Measurements from ENCODE around the gene POLA2. TPM values are rescaled to one million over a fixed set of nuclear protein-coding genes. Genes with fewer than 3 reads are reported as not detected.
"Not testable (repeated sequence)": the region's sequence is repeated elsewhere in the genome, so short reads cannot be mapped to it uniquely, and the experiment has no call there.

Gene POLA2
- total and polyA plus RNA-seq, 3 donors from 2014 or later: 21.9 to 27.6 (median 24.2) TPM

DNA sequence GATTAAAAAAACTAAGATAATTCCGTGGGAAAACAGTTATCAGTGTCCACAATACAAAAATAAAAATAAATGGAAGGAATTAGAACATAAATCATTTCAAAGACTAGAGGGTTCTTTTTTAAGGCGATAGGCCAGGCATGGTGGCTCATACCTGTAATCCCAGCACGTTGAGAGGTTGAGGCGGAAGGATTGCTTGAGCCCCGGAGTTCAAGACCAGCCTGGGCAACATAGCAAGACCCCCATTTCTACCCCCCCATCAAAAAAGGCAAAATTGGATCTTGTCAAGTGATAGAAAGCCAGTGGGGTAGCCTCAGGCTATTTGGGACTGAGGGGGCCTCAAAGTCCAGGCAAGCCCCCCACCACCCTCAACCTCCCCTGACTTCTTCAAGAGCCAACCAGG is 20.6 kb upstream of the POLA2 start:
- intact Hi-C loops (cut with DNase I; ENCODE audit: low total_unique reads): no loop called here
- H3K4me3 ChIP-seq: no peak overlapping the region
- no peaks in the 10 kb centered on the region for H3K9me3 ChIP-seq
- no peaks in the 10 kb centered on the region for H3K4me1 ChIP-seq
- no peak for DNase-seq
- H3K36me3 ChIP-seq (ENCODE audit: low read depth, missing control alignments): no peaks in the 10 kb centered on the region
- no peak overlapping the region for H3K27ac ChIP-seq
- WGBS, 2 donors: 63 to 67% methylated on average over 5 of the region's 5 CpGs
- H3K27me3 ChIP-seq: no peaks in the 10 kb centered on the region
- TF ChIP-seq POLR2A (IDR thresholded peaks at IDR 0.05): no peak
- TF ChIP-seq, protein P1, sequence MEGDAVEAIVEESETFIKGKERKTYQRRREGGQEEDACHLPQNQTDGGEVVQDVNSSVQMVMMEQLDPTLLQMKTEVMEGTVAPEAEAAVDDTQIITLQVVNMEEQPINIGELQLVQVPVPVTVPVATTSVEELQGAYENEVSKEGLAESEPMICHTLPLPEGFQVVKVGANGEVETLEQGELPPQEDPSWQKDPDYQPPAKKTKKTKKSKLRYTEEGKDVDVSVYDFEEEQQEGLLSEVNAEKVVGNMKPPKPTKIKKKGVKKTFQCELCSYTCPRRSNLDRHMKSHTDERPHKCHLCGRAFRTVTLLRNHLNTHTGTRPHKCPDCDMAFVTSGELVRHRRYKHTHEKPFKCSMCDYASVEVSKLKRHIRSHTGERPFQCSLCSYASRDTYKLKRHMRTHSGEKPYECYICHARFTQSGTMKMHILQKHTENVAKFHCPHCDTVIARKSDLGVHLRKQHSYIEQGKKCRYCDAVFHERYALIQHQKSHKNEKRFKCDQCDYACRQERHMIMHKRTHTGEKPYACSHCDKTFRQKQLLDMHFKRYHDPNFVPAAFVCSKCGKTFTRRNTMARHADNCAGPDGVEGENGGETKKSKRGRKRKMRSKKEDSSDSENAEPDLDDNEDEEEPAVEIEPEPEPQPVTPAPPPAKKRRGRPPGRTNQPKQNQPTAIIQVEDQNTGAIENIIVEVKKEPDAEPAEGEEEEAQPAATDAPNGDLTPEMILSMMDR (IDR thresholded peaks at IDR 0.05): no peak

DNA sequence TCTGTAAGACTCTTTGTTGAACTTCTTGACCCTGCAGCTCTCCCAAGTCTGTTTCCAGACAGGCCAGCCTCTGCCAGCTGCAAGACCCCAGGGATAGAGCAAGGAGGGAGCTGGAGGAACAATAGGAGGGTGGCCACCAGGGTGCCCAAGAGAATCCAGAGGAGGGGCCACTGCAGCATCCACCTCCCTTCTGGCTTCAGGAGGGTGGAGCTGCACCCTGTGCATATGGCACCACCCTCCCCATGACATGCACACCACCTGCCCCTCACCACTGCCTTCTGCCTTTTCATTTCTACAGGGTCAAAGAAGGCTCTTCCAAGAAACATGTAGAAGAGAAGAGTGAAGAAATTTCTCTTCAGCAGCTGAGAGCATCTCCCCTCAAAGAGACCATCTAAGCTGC is 20.1 kb upstream of the POLA2 start:
- H3K27ac ChIP-seq: no peak overlapping the region
- no peak for DNase-seq
- no peak overlapping the region for H3K4me3 ChIP-seq
- H3K4me1 ChIP-seq: no peaks in the 10 kb centered on the region
- intact Hi-C loops (cut with DNase I; ENCODE audit: low total_unique reads): no loop called here
- H3K36me3 ChIP-seq (ENCODE audit: low read depth, missing control alignments): no peaks in the 10 kb centered on the region
- no peaks in the 10 kb centered on the region for H3K9me3 ChIP-seq
- TF ChIP-seq, protein P1 (IDR thresholded peaks at IDR 0.05): no peak
- TF ChIP-seq POLR2A (IDR thresholded peaks at IDR 0.05): no peak
- H3K27me3 ChIP-seq: no peaks in the 10 kb centered on the region

DNA sequence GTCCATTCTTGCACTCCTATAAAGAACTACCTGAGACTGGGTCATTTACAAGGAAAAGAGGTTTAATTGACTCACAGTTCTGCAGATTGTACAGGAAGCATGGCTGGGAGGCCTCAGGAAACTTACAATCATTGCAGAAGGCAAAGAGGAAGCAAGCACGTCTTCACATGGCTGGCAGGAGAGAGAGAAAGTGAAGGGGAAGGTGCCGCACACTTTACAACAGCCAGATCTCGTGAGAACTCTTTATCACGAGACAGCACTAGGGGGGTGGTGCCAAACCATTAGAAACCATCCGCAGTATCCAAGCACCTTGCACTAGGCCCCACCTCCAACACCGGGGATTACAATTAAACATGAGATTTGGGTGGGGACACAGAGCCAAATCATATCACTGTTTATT is 19.4 kb upstream of the POLA2 start:
- intact Hi-C loops (cut with DNase I; ENCODE audit: low total_unique reads): no loop called here
- Histone ChIP-seq H3K4me3 (no peak overlapping the region), H3K27me3 (no peaks in the 10 kb centered on the region), H3K36me3 (ENCODE audit: low read depth, missing control alignments) (no peaks in the 10 kb centered on the region), H3K27ac (no peak overlapping the region), H3K9me3 (no peaks in the 10 kb centered on the region), H3K4me1 (no peaks in the 10 kb centered on the region)
- DNase-seq: no peak
- TF ChIP-seq, protein P1 (IDR thresholded peaks at IDR 0.05): no peak
- WGBS, 2 donors: 90 to 95% methylated on average over 6 of the region's 6 CpGs

GRCh38 chr11:65243797-65244196 is 18.0 kb upstream of the POLA2 start:
- no peak for DNase-seq
- Histone ChIP-seq H3K4me3 (no peak overlapping the region), H3K27ac (no peak overlapping the region), H3K9me3 (no peaks in the 10 kb centered on the region), H3K27me3 (no peaks in the 10 kb centered on the region), H3K36me3 (ENCODE audit: low read depth, missing control alignments) (no peaks in the 10 kb centered on the region), H3K4me1 (no peaks in the 10 kb centered on the region)
- 70 to 86% methylated on average over 4 of the region's 4 CpGs for WGBS, 2 donors
- intact Hi-C loops (cut with DNase I; ENCODE audit: low total_unique reads): no loop called here
- TF ChIP-seq, protein P1 (IDR thresholded peaks at IDR 0.05): no peak
- no peak for TF ChIP-seq POLR2A (IDR thresholded peaks at IDR 0.05)

- H3K27me3 ChIP-seq; H3K36me3 ChIP-seq (ENCODE audit: low read depth, missing control alignments); H3K4me3 ChIP-seq; intact Hi-C loops (cut with DNase I; ENCODE audit: low total_unique reads); DNase-seq; H3K27ac ChIP-seq; H3K9me3 ChIP-seq; H3K4me1 ChIP-seq: not testable (repeated sequence)
- WGBS, 2 donors: 95 to 97% methylated on average over 8 of the region's 8 CpGs
Measured at GRCh38 chr11:65245046-65245445, 16.7 kb upstream of the POLA2 start.

Data from testis (tissue), 3 donors.